Liver (tissue), 3 donors: ENCODE results near the gene C3orf70.

Experiments
- FOXA1 ChIP-seq: IDR thresholded peaks from 2 replicates; pipeline ENCODE4 v1.6.1; 2016; ENCODE audit warnings: antibody characterized with exemption
- HNF4G ChIP-seq: IDR thresholded peaks from 2 replicates; pipeline ENCODE4 v1.6.1; 2016; ENCODE audit warnings: antibody characterized with exemption
- RAD21 ChIP-seq, 2 donors: IDR thresholded peaks; 2 replicates each; pipeline ENCODE4 v1.6.1; 2016; ENCODE audit warnings: antibody characterized with exemption in 2 of 2, mild to moderate bottlenecking in 2 of 2
- TAF1 ChIP-seq: conservative IDR thresholded peaks from 2 replicates; pipeline ENCODE4 v1.6.1; 2016; ENCODE audit warnings: antibody characterized with exemption, mild to moderate bottlenecking
- YY1 ChIP-seq: IDR thresholded peaks from 2 replicates; pipeline ENCODE4 v1.6.1; 2016; ENCODE audit warnings: antibody characterized with exemption, mild to moderate bottlenecking
- TF ChIP-seq, protein P1 (sequence below): fragments of 150-350 bp; IDR thresholded peaks from 2 replicates; pipeline ENCODE4 v1.5.1; 2017; ENCODE audit warnings: improper control_type of control experiment, low read depth, low read length; ENCODE audit not compliant: missing input control
- TF ChIP-seq, protein P2 (sequence below): IDR thresholded peaks from 2 replicates; pipeline ENCODE4 v1.6.1; 2016; ENCODE audit warnings: antibody characterized with exemption, mild to moderate bottlenecking
- TF ChIP-seq, protein P3 (sequence below): IDR thresholded peaks from 2 replicates; pipeline ENCODE4 v1.6.1; 2016; ENCODE audit warnings: antibody characterized with exemption
- TF ChIP-seq, protein P4 (sequence below): IDR thresholded peaks from 2 replicates; pipeline ENCODE4 v1.6.1; 2016; ENCODE audit warnings: antibody characterized with exemption
- donor health status: healthy.
- donor health status: healthy.

DNA sequence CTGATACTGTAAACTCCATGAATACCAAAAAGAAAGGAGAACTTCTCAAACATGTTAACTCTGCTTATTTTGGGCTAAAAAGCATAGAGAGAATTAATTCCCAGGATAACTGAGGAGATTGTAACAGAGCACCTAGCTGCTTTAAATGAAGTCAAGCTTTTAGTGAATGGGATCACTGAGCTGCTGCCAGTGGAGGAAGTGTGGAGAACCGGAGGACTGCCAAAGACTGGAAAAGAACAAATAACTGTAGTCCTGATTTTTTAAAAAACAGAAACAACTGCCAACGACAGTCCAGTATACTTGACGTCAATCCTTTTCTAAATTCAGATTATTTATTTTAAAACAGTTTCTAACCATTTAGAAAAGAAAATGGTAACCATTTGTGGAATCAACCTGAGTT lies 3.3 kb downstream of the C3orf70 start:
- TF ChIP-seq, protein P1, sequence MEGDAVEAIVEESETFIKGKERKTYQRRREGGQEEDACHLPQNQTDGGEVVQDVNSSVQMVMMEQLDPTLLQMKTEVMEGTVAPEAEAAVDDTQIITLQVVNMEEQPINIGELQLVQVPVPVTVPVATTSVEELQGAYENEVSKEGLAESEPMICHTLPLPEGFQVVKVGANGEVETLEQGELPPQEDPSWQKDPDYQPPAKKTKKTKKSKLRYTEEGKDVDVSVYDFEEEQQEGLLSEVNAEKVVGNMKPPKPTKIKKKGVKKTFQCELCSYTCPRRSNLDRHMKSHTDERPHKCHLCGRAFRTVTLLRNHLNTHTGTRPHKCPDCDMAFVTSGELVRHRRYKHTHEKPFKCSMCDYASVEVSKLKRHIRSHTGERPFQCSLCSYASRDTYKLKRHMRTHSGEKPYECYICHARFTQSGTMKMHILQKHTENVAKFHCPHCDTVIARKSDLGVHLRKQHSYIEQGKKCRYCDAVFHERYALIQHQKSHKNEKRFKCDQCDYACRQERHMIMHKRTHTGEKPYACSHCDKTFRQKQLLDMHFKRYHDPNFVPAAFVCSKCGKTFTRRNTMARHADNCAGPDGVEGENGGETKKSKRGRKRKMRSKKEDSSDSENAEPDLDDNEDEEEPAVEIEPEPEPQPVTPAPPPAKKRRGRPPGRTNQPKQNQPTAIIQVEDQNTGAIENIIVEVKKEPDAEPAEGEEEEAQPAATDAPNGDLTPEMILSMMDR = no peak
- no peak for TF ChIP-seq RAD21 (IDR thresholded peaks at IDR 0.05)
- TF ChIP-seq, protein P2, sequence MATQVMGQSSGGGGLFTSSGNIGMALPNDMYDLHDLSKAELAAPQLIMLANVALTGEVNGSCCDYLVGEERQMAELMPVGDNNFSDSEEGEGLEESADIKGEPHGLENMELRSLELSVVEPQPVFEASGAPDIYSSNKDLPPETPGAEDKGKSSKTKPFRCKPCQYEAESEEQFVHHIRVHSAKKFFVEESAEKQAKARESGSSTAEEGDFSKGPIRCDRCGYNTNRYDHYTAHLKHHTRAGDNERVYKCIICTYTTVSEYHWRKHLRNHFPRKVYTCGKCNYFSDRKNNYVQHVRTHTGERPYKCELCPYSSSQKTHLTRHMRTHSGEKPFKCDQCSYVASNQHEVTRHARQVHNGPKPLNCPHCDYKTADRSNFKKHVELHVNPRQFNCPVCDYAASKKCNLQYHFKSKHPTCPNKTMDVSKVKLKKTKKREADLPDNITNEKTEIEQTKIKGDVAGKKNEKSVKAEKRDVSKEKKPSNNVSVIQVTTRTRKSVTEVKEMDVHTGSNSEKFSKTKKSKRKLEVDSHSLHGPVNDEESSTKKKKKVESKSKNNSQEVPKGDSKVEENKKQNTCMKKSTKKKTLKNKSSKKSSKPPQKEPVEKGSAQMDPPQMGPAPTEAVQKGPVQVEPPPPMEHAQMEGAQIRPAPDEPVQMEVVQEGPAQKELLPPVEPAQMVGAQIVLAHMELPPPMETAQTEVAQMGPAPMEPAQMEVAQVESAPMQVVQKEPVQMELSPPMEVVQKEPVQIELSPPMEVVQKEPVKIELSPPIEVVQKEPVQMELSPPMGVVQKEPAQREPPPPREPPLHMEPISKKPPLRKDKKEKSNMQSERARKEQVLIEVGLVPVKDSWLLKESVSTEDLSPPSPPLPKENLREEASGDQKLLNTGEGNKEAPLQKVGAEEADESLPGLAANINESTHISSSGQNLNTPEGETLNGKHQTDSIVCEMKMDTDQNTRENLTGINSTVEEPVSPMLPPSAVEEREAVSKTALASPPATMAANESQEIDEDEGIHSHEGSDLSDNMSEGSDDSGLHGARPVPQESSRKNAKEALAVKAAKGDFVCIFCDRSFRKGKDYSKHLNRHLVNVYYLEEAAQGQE = no peak
- no peak for TF ChIP-seq YY1
- TF ChIP-seq, protein P3, sequence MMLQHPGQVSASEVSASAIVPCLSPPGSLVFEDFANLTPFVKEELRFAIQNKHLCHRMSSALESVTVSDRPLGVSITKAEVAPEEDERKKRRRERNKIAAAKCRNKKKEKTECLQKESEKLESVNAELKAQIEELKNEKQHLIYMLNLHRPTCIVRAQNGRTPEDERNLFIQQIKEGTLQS = no peak
- no peak for TF ChIP-seq TAF1
- TF ChIP-seq, protein P4, sequence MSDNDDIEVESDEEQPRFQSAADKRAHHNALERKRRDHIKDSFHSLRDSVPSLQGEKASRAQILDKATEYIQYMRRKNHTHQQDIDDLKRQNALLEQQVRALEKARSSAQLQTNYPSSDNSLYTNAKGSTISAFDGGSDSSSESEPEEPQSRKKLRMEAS = no peak
- no peak for TF ChIP-seq HNF4G
- TF ChIP-seq FOXA1 = no peak
